ENCODE results near the gene WDR64. TPM values are rescaled to one million over a fixed set of nuclear protein-coding genes. Genes with fewer than 3 reads are reported as not detected.

WDR64 gene
- total RNA-seq, 1 donor from 2014 or later, result 0.17 TPM

DNA sequence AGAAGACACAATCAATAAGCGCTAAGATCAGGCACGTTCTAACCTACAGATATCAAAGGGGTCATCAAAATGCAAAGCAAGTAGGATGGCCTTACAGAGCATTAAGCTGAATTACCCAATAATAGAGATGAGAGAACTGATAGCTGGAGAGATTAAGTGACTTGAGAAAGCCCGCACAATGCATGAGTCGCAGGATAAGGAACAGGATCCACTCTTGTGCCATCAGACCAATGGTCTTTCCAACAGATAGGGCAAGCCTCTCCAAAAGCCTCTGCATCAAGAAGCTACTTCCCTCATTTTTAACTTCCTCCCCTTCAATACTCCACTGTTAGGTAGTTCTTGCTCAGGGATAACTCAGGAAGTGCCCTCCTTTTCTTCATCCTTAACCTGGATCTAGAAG lies 14.5 kb upstream of the WDR64 start:
- TF ChIP-seq, protein P1, sequence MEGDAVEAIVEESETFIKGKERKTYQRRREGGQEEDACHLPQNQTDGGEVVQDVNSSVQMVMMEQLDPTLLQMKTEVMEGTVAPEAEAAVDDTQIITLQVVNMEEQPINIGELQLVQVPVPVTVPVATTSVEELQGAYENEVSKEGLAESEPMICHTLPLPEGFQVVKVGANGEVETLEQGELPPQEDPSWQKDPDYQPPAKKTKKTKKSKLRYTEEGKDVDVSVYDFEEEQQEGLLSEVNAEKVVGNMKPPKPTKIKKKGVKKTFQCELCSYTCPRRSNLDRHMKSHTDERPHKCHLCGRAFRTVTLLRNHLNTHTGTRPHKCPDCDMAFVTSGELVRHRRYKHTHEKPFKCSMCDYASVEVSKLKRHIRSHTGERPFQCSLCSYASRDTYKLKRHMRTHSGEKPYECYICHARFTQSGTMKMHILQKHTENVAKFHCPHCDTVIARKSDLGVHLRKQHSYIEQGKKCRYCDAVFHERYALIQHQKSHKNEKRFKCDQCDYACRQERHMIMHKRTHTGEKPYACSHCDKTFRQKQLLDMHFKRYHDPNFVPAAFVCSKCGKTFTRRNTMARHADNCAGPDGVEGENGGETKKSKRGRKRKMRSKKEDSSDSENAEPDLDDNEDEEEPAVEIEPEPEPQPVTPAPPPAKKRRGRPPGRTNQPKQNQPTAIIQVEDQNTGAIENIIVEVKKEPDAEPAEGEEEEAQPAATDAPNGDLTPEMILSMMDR (IDR thresholded peaks at IDR 0.05), result no peak
- Mint-ChIP-seq H3K4me1 (ENCODE audit: low read depth) (peaks cover 51% of the 10 kb centered on the region), H3K9me3 (ENCODE audit: low read depth) (peaks cover 8% of the 10 kb centered on the region), H3K4me3 (ENCODE audit: unreplicated experiment) (peak overlapping the region; percentile 85), H3K27me3 (ENCODE audit: low read depth) (no peaks in the 10 kb centered on the region), H3K36me3 (ENCODE audit: low read depth) (peaks cover 7% of the 10 kb centered on the region), H3K27ac (ENCODE audit: unreplicated experiment) (peak overlapping the region; percentile 79)
- DNase-seq (ENCODE audit: low spot score), result no peak

DNA sequence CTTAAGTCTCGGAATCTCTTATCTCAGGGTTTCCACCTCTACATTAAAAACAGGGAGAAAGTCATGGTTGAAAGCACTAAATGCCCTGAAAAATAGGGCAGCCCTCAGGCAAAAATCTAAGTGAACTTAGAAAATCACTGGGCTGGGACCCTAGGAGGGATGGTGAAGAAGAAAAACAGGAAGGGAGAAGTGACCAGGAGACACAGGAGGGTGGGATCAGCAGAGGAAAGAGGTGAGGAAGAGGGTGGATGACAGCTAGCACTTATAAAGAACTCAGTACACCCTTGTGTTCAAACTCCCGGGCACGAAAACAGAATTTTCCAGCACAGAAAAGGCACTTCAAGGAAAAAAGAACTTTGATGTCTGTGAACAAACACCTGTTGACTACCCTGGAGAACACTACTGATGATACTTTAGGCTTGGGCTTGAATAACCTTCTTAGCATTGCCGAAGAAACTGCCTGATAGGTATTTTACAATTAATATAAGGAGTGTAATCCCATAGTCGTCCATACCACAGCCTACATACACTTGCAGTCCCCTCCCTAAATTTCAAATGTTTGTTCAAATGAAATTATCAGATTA lies 13.9 kb upstream of the WDR64 start:
- Mint-ChIP-seq H3K27me3 (ENCODE audit: low read depth) (no peaks in the 10 kb centered on the region), H3K27ac (ENCODE audit: unreplicated experiment) (peak overlapping the region; percentile 37)
- TF ChIP-seq, protein P1 (IDR thresholded peaks at IDR 0.05), result no peak

GRCh38 chr1:241638909-241639622 lies 13.0 kb upstream of the WDR64 start:
- TF ChIP-seq, protein P1 (IDR thresholded peaks at IDR 0.05), result no peak

More for the DNA sequence above, 13.9 kb upstream of the WDR64 start:
- peak overlapping the region; percentile 85 for H3K4me3 Mint-ChIP-seq (ENCODE audit: unreplicated experiment)
- H3K4me1 Mint-ChIP-seq (ENCODE audit: low read depth), result peaks cover 51% of the 10 kb centered on the region
- peaks cover 8% of the 10 kb centered on the region for H3K9me3 Mint-ChIP-seq (ENCODE audit: low read depth)
- DNase-seq (ENCODE audit: low spot score), result no peak
- peaks cover 7% of the 10 kb centered on the region for H3K36me3 Mint-ChIP-seq (ENCODE audit: low read depth)

DNA sequence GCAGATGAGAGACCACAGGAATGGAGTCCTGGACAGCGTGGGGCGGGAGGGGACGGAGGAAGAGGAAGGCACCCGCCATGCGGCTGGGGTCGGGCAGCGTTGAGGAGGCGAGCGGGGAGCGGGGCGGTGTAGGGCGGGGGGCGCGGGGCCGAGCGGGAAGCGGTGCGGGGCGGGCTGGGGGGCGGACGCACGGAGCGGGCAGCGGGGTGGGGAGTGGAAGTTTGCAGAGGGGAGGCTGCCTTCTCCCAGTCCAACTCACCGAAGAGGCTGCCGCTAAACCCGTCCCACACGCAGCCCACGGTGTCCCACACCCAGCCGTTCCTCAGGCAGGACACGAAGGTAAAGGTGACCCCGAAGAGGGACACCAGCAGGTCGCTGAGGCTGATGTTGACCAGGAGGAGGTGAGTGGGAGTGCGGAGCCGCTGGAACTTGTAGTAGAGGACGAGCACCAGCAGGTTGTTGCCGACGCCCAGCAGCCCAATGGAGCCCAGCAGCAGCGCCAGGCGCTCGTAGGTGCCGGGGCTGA lies 12.4 kb upstream of the WDR64 start:
- DNase-seq (ENCODE audit: low spot score), result no peak
- Mint-ChIP-seq H3K4me3 (ENCODE audit: unreplicated experiment) (peak overlapping the region; percentile 85), H3K4me1 (ENCODE audit: low read depth) (peaks cover 51% of the 10 kb centered on the region), H3K36me3 (ENCODE audit: low read depth) (peaks cover 7% of the 10 kb centered on the region), H3K27me3 (ENCODE audit: low read depth) (no peaks in the 10 kb centered on the region), H3K9me3 (ENCODE audit: low read depth) (peaks cover 8% of the 10 kb centered on the region), H3K27ac (ENCODE audit: unreplicated experiment) (peak overlapping the region; percentile 39)
- TF ChIP-seq, protein P1 (IDR thresholded peaks at IDR 0.05), result peak; percentile 32

More at GRCh38 chr1:241638909-241639622, 13.0 kb upstream of the WDR64 start:
- Mint-ChIP-seq H3K4me1 (ENCODE audit: low read depth) (peaks cover 51% of the 10 kb centered on the region), H3K27ac (ENCODE audit: unreplicated experiment) (peak overlapping the region; percentile 39), H3K9me3 (ENCODE audit: low read depth) (peaks cover 8% of the 10 kb centered on the region), H3K27me3 (ENCODE audit: low read depth) (no peaks in the 10 kb centered on the region), H3K4me3 (ENCODE audit: unreplicated experiment) (peak overlapping the region; percentile 85), H3K36me3 (ENCODE audit: low read depth) (peaks cover 7% of the 10 kb centered on the region)
- DNase-seq (ENCODE audit: low spot score), result no peak

DNA sequence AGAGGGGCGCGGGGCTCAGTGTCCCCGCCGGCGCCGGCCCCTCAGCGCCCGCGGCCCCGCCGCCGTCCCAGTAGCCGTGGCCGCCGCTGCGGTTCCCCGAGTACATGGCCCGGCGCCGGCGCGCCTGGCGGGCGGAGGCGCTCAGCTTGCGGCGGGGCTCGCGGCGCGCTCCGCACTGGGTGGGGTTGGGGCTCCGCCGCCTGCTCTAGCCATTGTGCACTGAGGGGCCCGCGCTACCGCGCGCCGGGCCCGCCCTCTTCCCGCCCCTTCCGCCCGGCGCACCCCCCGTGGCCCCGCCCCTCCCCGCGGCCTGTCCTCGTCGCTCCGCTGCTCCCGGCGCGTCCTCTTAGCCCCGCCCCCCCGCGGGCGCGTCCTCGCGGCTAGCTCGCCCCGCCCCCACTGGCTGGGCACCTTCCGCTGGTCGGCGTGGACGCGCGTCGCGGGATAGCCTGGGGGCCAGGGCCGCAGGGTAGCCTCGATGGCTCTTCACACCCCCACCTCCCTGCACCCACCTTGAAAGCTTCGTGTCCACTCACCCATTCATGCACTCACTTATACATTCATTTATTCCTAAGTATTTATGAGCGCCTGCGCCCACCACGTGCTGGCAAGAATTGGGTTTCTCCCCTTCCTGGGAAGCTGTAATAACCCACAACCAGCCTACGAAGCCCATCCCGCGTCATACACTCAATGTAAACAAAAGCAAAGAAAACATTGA lies 11.8 kb upstream of the WDR64 start, which contains the start of the genes CHML and OPN3:
CHML (minus strand) TSS at position 221 of the 718 bp plus-strand sequence. CDS start 4,603 bp downstream, outside the sequence.
OPN3 (minus strand) TSS at position 221 of the 718 bp plus-strand sequence; CDS start at position 106, 115 bp downstream.
- DNase-seq (ENCODE audit: low spot score), result peak; percentile 95
- Mint-ChIP-seq H3K4me1 (ENCODE audit: low read depth) (peaks cover 51% of the 10 kb centered on the region), H3K36me3 (ENCODE audit: low read depth) (peaks cover 1% of the 10 kb centered on the region), H3K27me3 (ENCODE audit: low read depth) (no peaks in the 10 kb centered on the region), H3K4me3 (ENCODE audit: unreplicated experiment) (peak within 1 kb of the TSS; percentile 85), H3K27ac (ENCODE audit: unreplicated experiment) (peak within 1 kb of the TSS; percentile 87), H3K9me3 (ENCODE audit: low read depth) (peaks cover 8% of the 10 kb centered on the region)
- TF ChIP-seq, protein P1 (IDR thresholded peaks at IDR 0.05), result no peak
